Type B pancreatic cell (in vitro differentiated cells): Measurements from ENCODE around the gene CC2D2A. TPM values are rescaled to one million over a fixed set of nuclear protein-coding genes. Genes with fewer than 3 reads are reported as not detected.

Experiments used
- DNase-seq: peaks from one replicate; pipeline ENCODE4 v3.0.0; 2021; ENCODE audit warnings: mixed read lengths; ENCODE audit not compliant: unreplicated experiment; ENCODE audit errors: extremely low spot score
- H3K27ac Mint-ChIP-seq: 2 replicates; pipeline ENCODE4 v1.8.0; 2021; ENCODE audit warnings: mild to moderate bottlenecking, mixed read lengths
- H3K27me3 Mint-ChIP-seq: 2 replicates; pipeline ENCODE4 v1.8.0; 2021; ENCODE audit warnings: mixed read lengths
- H3K36me3 Mint-ChIP-seq: 2 replicates; pipeline ENCODE4 v1.8.0; 2021; ENCODE audit warnings: mixed read lengths
- H3K4me1 Mint-ChIP-seq: one replicate; pipeline ENCODE4 v1.8.0; 2021; ENCODE audit warnings: mixed read lengths; ENCODE audit not compliant: unreplicated experiment
- H3K4me3 Mint-ChIP-seq: 2 replicates; pipeline ENCODE4 v1.8.0; 2021; ENCODE audit warnings: mild to moderate bottlenecking, mixed read lengths
- H3K9me3 Mint-ChIP-seq: 2 replicates; pipeline ENCODE4 v1.8.0; 2021; ENCODE audit warnings: mixed read lengths
- total RNA-seq: library from RNA; stranded (reverse); gene quantifications from 2 replicates; pipeline ENCODE4 v1.2.1, GENCODE V29; 2021; ENCODE audit warnings: low replicate concordance
- TF ChIP-seq, protein P1 (sequence below): fragments of 200-600 bp; sonication (generic); conservative IDR thresholded peaks from 2 replicates; pipeline ENCODE4 v1.5.0; 2021; ENCODE audit warnings: antibody characterized with exemption, mild to moderate bottlenecking

Gene CC2D2A
- total RNA-seq, 1 donor from 2014 or later = 27.8 TPM

GRCh38 chr4:15533817-15534216, 64.1 kb downstream of the CC2D2A start:
- Mint-ChIP-seq H3K9me3 (no peaks in the 10 kb centered on the region), H3K27me3 (no peaks in the 10 kb centered on the region), H3K4me3 (no peak overlapping the region), H3K27ac (no peak overlapping the region), H3K4me1 (no peaks in the 10 kb centered on the region), H3K36me3 (peaks cover 20% of the 10 kb centered on the region)
- TF ChIP-seq, protein P1, sequence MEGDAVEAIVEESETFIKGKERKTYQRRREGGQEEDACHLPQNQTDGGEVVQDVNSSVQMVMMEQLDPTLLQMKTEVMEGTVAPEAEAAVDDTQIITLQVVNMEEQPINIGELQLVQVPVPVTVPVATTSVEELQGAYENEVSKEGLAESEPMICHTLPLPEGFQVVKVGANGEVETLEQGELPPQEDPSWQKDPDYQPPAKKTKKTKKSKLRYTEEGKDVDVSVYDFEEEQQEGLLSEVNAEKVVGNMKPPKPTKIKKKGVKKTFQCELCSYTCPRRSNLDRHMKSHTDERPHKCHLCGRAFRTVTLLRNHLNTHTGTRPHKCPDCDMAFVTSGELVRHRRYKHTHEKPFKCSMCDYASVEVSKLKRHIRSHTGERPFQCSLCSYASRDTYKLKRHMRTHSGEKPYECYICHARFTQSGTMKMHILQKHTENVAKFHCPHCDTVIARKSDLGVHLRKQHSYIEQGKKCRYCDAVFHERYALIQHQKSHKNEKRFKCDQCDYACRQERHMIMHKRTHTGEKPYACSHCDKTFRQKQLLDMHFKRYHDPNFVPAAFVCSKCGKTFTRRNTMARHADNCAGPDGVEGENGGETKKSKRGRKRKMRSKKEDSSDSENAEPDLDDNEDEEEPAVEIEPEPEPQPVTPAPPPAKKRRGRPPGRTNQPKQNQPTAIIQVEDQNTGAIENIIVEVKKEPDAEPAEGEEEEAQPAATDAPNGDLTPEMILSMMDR = no peak
- DNase-seq = no peak

GRCh38 chr4:15535599-15535998, 65.9 kb downstream of the CC2D2A start:
- peaks cover 18% of the 10 kb centered on the region for H3K36me3 Mint-ChIP-seq
- no peak overlapping the region for H3K27ac Mint-ChIP-seq
- TF ChIP-seq, protein P1 = no peak
- no peak overlapping the region for H3K4me3 Mint-ChIP-seq
- H3K27me3 Mint-ChIP-seq = no peaks in the 10 kb centered on the region
- no peaks in the 10 kb centered on the region for H3K4me1 Mint-ChIP-seq
- H3K9me3 Mint-ChIP-seq = no peaks in the 10 kb centered on the region
- DNase-seq = no peak

DNA sequence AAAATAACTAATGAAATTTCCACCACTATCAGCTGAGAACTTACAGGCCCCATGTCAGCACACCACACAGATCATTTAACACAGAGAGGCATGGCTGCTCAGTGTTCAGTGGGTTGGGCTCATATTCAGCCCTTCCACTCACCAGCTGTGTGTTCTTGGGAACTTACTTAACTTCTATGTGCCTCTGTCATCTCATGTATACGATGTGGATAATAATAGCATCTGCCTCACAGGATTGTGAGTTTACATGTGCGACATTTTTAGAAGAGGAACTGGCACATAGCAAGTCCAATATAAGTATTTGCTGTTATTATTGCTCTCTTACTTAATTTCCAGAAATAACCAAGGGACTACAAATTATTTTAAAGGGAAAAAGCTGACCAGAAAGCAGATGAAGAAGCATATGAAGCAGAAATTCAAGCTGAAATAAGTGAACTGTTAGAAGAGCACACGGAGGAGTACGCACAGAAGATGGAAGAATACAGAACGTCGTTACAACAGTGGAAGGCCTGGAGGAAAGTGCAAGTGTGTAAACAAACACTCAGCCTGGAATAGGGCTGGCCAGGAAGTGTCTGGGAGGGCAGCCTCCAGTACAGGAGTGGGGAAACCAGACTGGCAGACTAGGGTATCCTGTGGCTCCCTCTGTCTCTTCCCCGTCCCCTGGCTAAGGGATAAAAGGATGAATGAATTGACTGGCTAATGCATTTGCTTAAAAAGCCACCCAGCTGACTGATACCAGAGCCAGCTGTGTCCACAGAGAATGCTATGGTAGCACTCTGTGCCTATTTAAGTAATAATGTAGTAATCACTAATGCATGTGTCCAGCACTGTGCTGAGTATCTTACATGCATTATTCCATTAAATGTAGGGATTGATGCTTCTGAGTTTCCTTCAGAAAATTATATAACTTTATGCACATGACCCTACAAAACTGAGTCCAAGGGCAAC, 67.1 kb downstream of the CC2D2A start:
- no peak overlapping the region for H3K27ac Mint-ChIP-seq

DNA sequence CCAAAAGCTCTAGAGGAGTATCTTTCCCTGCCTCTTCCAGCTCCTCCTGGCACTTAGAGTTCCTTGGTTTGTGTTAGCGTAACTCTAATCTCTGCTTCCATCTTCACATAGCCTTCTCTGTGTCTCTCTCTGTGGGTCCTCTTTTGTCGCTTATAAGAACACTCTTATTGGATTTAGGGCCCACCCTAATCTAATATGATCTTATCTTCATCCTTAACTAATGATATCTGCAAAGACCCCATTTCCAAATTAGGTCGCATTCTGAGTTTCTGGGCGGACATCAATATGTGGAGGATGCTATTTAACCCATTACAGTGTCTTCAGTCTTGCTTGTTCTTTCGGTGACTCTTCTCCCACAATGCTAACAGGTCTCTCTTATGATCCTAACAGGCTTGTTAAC, 72.3 kb downstream of the CC2D2A start:
- no peaks in the 10 kb centered on the region for H3K4me1 Mint-ChIP-seq
- no peaks in the 10 kb centered on the region for H3K27me3 Mint-ChIP-seq
- no peaks in the 10 kb centered on the region for H3K9me3 Mint-ChIP-seq
- TF ChIP-seq, protein P1 = no peak
- no peak overlapping the region for H3K27ac Mint-ChIP-seq
- peaks cover 33% of the 10 kb centered on the region for H3K36me3 Mint-ChIP-seq
- no peak for DNase-seq
- no peak overlapping the region for H3K4me3 Mint-ChIP-seq

More for the DNA sequence above, 67.1 kb downstream of the CC2D2A start:
- DNase-seq = no peak
- Mint-ChIP-seq H3K27me3 (no peaks in the 10 kb centered on the region), H3K4me3 (no peak overlapping the region), H3K9me3 (no peaks in the 10 kb centered on the region), H3K4me1 (no peaks in the 10 kb centered on the region), H3K36me3 (peaks cover 14% of the 10 kb centered on the region)
- TF ChIP-seq, protein P1 = no peak

DNA sequence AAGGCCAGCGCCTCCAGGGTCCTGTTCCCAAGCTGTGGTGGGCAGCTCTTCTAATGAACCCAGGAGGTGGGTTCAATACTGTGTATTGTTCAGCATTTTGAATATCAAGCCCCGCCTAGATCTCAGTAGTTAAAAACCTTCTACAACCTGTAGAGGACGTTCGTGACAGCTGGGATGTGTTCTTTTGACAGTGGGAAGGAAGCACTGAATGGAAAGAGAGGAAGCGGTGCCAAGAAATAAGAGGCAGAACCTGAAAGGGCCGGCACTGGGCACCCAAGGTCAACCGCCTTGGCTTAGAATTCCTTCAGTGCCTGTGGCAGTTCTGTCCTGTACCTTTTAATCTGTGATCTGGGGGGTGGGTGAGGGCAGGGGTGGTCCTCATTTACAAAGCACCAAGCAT, 73.1 kb downstream of the CC2D2A start:
- Mint-ChIP-seq H3K27me3 (no peaks in the 10 kb centered on the region), H3K36me3 (peaks cover 34% of the 10 kb centered on the region), H3K27ac (no peak overlapping the region), H3K4me3 (no peak overlapping the region), H3K9me3 (no peaks in the 10 kb centered on the region), H3K4me1 (no peaks in the 10 kb centered on the region)
- no peak for DNase-seq
- TF ChIP-seq, protein P1 = no peak
